Testis (tissue), 2 donors: ENCODE data around the gene VPS8.

ENCODE experiments used
- CTCF ChIP-seq, 3 experiments: fragments of 450-650 bp in 2 of 3; fragments of 200-600 bp in 1 of 3; sonication (generic) in 1 of 3; IDR thresholded peaks; one replicate each; pipeline ENCODE4 v1.5.1; 2016 to 2019; ENCODE audit warnings: antibody characterized with exemption in 3 of 3, mild to moderate bottlenecking in 2 of 3, moderate library complexity in 1 of 3
- POLR2A ChIP-seq: fragments of 450-650 bp; IDR thresholded peaks from one replicate; pipeline ENCODE4 v1.6.1; 2017; ENCODE audit warnings: antibody characterized with exemption, mild to moderate bottlenecking, moderate library complexity

GRCh38 chr3:185066251-185066650 lies 254.3 kb downstream of the VPS8 start:
- TF ChIP-seq CTCF (IDR thresholded peaks at IDR 0.05) = no peak
- no peak for TF ChIP-seq POLR2A
